Measurements from ENCODE around the gene DENND4A. TPM values are rescaled to one million over a fixed set of nuclear protein-coding genes. Genes with fewer than 3 reads are reported as not detected.
"Not testable (repeated sequence)": the region's sequence is repeated elsewhere in the genome, so short reads cannot be mapped to it uniquely, and the experiment has no call there.

Gene DENND4A
- total RNA-seq, 2 donors from 2014 or later: 25.6 to 57.7 TPM

DNA sequence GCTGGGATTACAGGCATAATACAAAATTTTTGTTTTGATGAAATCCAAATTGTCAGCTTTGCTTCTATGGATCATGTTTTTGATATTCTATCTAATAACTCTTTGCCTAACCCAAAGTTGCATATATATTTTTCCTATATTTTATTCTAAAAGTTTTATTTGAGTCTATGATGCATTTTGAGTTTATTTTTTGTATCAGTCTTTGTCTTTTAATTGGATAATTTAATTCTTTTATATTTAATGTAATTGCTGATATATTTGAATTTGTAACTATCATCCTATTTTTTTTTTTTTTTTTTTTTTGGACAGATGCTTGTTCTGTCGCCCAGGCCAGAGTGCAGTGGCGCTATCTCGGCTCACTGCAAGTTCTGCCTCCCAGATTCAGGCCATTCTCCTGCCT is 19.7 kb upstream of the DENND4A start:
- peaks cover 0 to 4% of the 10 kb centered on the region in 2 donors for H3K4me1 ChIP-seq (ENCODE audit: control insufficient read depth in 1 of 2, low read depth in 2 of 2)
- H3K27me3 ChIP-seq (replicated peaks; ENCODE audit: insufficient read depth): no peaks in the 10 kb centered on the region
- DNase-seq (ENCODE audit: low spot score) (no peak), ATAC-seq (ENCODE audit: insufficient number of reproducible peaks, low FRiP score, low read depth) (no peak)
- TF ChIP-seq, protein P1, sequence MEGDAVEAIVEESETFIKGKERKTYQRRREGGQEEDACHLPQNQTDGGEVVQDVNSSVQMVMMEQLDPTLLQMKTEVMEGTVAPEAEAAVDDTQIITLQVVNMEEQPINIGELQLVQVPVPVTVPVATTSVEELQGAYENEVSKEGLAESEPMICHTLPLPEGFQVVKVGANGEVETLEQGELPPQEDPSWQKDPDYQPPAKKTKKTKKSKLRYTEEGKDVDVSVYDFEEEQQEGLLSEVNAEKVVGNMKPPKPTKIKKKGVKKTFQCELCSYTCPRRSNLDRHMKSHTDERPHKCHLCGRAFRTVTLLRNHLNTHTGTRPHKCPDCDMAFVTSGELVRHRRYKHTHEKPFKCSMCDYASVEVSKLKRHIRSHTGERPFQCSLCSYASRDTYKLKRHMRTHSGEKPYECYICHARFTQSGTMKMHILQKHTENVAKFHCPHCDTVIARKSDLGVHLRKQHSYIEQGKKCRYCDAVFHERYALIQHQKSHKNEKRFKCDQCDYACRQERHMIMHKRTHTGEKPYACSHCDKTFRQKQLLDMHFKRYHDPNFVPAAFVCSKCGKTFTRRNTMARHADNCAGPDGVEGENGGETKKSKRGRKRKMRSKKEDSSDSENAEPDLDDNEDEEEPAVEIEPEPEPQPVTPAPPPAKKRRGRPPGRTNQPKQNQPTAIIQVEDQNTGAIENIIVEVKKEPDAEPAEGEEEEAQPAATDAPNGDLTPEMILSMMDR (IDR thresholded peaks at IDR 0.05): no peak
- no peaks in the 10 kb centered on the region for H3K9me3 ChIP-seq
- no peak overlapping the region for H3K27ac ChIP-seq
- H3K4me3 ChIP-seq: no peak overlapping the region
- no peaks in the 10 kb centered on the region for H3K36me3 ChIP-seq

- not testable (repeated sequence) for ATAC-seq (ENCODE audit: insufficient number of reproducible peaks, low FRiP score, low read depth); H3K27me3 ChIP-seq (replicated peaks; ENCODE audit: insufficient read depth); H3K27ac ChIP-seq; H3K9me3 ChIP-seq; H3K36me3 ChIP-seq; H3K4me3 ChIP-seq; DNase-seq (ENCODE audit: low spot score)
- peaks cover 0 to 10% of the 10 kb centered on the region in 2 donors for H3K4me1 ChIP-seq (ENCODE audit: control insufficient read depth in 1 of 2, low read depth in 2 of 2)
Measured at GRCh38 chr15:65811011-65811733, 19.1 kb upstream of the DENND4A start.

DNA sequence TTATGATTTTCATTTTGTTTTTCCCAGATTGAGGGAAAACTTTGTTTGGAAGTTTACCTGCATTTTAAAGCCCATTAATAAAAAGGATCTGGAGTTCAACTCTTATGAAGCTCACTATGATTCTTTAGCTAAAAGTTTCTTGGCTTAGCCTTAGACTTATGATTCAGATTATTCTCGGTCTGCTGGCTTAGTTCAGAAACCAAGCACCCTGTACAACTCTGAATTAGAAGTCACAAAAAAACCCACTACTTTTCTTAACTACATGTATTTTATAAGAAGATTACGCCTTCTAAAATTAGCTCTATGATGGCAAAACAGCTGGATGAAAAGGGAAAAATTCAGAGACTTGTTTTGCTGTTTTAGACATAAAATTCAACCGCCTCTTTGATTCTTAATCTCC is 14.3 kb upstream of the DENND4A start:
- Histone ChIP-seq H3K36me3 (no peaks in the 10 kb centered on the region), H3K9me3 (no peaks in the 10 kb centered on the region), H3K27me3 (replicated peaks; ENCODE audit: insufficient read depth) (no peaks in the 10 kb centered on the region), H3K27ac (no peak overlapping the region), H3K4me1 (ENCODE audit: control insufficient read depth in 1 of 2, low read depth in 2 of 2) (peaks cover 3 to 25% of the 10 kb centered on the region in 2 donors), H3K4me3 (no peak overlapping the region)
- ATAC-seq (ENCODE audit: insufficient number of reproducible peaks, low FRiP score, low read depth) (no peak), DNase-seq (ENCODE audit: low spot score) (no peak)
- TF ChIP-seq, protein P1 (IDR thresholded peaks at IDR 0.05): no peak

DNA sequence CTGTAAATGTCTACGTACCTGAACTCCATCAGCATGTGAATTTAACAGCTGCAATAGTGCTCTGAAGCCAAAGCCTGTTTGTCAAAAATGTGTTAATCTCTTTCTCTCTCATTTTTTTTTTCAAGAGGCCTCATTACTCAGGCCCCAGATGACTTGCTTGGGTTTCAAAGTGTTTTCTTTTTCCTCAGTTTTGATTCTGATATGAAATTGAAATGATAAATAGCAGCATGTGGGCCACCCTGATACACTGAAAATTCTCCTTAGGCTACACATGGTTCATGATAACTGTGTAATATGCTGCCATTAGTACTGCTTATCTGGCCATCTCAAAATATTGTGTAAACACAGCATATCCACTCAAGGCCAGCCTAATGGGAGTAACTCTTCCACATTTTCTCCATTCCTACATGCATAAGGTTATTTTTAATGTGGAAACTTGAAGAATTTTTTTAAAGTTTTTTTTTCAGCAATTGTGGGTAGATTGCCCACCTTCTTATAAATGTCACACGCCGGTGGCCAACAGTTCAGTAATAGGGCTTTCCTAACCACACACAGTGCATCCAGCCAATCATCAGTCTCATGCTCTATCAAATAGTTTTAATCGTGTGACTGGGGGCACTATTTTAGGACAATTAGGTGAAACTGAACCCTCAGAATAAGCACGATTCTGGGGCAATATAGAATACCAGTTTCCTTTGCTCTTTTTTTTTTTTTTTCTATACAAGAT is 13.1 kb upstream of the DENND4A start:
- H3K27me3 ChIP-seq (replicated peaks; ENCODE audit: insufficient read depth): no peaks in the 10 kb centered on the region
- peaks cover 3 to 25% of the 10 kb centered on the region in 2 donors for H3K4me1 ChIP-seq (ENCODE audit: control insufficient read depth in 1 of 2, low read depth in 2 of 2)
- TF ChIP-seq, protein P1 (IDR thresholded peaks at IDR 0.05): no peak
- DNase-seq (ENCODE audit: low spot score) (no peak), ATAC-seq (ENCODE audit: insufficient number of reproducible peaks, low FRiP score, low read depth) (no peak)
- H3K4me3 ChIP-seq: no peak overlapping the region
- H3K9me3 ChIP-seq: no peaks in the 10 kb centered on the region
- no peak overlapping the region for H3K27ac ChIP-seq
- no peaks in the 10 kb centered on the region for H3K36me3 ChIP-seq

DNA sequence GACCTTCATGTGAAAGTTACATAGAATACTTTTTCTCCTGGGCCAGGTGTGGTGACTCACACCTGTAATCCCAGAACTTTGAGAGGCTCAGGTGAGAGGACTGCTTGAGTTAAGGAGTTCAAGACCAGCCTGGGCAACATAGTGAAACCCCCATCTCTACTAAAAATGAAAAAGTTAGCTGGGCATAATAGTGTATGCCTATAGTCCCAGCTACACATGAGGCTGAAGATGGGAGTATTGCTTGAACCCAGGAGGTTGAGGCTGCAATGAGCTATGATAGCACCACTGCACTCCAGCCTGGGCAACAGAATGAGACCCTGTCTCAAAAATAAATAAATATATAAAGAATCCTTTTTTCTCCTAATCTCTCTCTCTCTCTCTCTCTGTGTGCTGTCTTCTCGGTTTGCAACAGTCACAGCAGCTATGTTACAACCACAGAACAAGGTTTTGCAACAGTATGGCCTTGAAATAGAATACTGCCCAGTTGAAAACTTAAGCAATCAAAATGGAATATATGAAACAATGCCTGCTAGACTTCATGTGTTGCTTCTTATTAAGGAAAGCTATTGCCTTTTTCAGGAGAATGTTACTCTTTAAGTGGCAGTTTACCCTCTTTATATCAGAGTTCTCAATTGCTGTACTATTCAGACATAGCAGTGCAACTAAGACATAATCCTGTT is 12.3 kb upstream of the DENND4A start:
- ATAC-seq (ENCODE audit: insufficient number of reproducible peaks, low FRiP score, low read depth) (no peak), DNase-seq (ENCODE audit: low spot score) (no peak)
- Histone ChIP-seq H3K36me3 (no peaks in the 10 kb centered on the region), H3K27me3 (replicated peaks; ENCODE audit: insufficient read depth) (no peaks in the 10 kb centered on the region), H3K27ac (no peak overlapping the region), H3K4me3 (no peak overlapping the region), H3K9me3 (no peaks in the 10 kb centered on the region), H3K4me1 (ENCODE audit: control insufficient read depth in 1 of 2, low read depth in 2 of 2) (peaks cover 3 to 25% of the 10 kb centered on the region in 2 donors)
- TF ChIP-seq, protein P1 (IDR thresholded peaks at IDR 0.05): no peak

Measured in thoracic aorta (tissue), 2 donors.